ENCODE results near the gene LIPG.

The LIPG gene

DNA sequence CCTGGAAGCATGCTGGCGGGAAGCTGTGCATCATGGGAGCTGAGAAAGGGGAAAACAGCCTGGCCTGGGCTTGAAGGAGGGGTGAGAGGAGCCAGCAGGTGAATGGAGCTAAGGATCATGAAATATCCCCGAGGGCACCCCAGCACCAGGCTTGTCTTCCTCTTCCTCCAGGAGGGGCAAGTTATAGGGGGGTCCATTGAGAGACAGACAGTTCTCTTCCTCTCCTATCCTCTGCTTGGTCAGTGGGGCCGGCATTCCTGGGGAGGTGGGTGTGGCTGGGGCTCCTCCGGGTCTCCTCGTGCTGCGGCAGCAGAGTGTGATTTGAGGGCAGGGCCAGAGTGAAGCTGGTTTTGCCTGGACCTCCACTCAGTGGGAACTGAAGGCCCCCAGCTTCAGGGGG lies 78.9 kb downstream of the LIPG start:
- no peak for DNase-seq

DNA sequence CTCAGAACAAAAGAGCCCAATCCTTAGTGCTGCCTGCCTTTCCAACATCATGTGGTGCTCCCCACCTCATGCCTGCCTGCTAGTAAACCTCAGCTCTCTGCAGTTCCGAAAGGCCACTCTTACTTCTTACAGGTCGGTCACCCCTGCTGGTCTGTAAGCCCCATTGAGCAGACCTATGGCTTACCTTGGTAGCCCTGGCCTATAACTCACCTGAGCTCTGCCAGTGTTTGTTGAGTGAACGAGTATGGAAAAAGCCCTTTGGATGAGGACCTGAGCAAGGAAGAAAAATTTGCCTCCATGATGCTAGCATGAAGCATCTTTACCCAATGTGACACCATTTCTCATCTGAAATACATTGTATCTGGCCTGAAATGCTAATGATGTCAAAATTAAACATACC lies 83.3 kb downstream of the LIPG start:
- no peak for DNase-seq

DNA sequence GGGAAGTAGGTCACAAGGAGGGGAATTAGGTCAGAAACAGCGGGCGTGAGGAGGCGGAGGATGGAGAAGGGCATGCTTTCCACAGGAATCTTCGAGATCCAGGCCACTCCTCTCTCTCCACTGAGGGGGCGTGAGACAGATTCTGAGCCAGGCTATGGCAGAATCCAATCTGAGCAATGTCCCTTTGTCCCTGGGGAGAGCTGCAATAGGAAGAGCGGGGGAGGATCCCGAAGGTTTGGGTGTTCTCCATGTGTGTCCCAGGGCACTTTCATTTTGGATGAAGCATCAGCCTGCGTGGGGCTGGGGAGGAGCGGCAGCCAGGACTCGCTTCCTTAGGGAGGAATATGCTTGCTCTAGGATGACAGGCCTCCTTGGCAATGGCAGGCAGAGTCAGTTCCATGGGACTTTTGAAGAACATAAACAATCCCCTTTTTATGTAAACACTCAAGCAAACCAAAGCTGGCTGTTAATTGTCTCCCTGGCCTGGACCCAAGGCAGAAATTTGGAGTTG lies 84.0 kb downstream of the LIPG start:
- DNase-seq = no peak

DNA sequence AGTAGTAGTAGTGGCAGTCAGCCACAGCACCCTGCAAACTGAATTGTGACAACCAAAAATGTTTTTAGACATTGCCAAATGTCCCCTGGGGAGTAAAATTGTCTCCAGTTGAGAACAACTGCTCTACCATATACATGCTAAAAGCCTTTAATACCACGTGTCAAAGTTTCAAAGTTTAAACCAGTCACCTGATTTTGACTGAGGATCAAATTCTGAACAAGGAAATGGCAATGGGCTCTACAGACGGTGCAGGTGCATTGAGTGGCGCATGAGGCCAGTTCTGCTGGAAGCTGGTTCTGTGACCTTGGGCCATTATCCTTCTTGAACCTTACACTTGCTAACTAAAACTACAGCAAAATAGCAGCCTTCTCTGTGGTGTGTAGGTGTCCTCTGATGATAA lies 85.0 kb downstream of the LIPG start:
- no peak for DNase-seq

DNA sequence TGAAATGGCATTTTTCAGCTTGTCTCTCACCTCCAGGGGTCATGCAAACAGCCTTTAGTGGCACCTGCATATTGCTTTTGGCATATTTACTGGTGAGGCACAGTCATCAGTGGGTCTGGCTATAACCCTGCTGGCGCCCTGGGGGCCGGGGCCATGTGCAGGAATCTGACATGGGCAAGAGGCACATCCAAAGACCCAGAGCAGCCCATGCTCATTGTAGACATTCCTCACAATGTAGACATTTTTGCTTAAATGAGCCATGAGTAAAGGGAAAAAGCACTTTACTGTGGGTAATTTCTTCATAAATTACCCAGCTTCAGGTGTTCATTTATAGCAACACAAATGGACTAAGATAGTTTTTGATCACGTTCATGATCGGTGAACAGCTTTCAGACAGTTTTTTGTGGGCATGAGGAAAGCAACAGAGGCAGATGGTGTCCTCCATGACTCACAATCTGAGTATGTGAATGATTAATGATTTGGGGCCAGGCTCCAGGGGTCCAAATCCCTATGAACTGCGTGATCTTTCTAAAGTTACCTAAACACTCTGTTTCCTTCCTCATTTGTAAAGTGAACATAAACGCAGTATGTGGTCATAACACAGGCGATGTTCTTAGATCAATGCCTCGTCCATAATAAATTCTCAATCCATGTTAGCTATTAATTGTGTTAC lies 85.8 kb downstream of the LIPG start:
- no peak for DNase-seq

DNA sequence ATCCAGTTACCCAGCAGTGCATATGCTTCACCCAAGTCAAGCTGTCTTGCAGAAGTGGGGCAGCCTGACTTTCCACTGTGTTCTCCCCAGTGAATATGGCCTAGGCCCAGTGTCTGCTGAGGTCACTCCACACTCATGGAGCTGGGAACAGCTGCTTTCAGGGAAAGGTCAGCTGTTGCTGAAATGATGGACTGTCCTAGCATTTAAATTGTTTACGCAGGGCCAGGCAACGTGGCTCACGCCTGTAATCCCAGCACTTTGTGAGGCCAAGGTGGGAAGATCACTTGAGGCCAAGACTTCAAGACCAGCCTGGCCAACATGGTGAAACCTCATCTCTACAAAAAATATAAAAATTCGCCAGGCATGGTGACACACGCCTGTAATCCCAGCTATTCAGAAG lies 86.5 kb downstream of the LIPG start:
- no peak for DNase-seq
